H4 (cell line): ENCODE data around the gene RBP2. TPM values are rescaled to one million over a fixed set of nuclear protein-coding genes. Genes with fewer than 3 reads are reported as not detected.
A peak's percentile ranks its signal among the peaks of the same experiment; 100 is the strongest.
"Not testable (repeated sequence)": the region's sequence is repeated elsewhere in the genome, so short reads cannot be mapped to it uniquely, and the experiment has no call there.

ENCODE experiments used
- DNase-seq: peaks from one replicate; pipeline ENCODE4 v3.0.0-alpha.2; 2015; ENCODE audit warnings: low spot score
- total RNA-seq: library from RNA; depleted of rRNA; stranded (reverse); fragments of >200 nt; shearing (Covaris generic); gene quantifications from 2 replicates; pipeline ENCODE4 v1.2.3, GENCODE V29; 2014; rRNA removed

RBP2 gene
- total RNA-seq, 1 experiment from 2014 or later: not detected

DNA sequence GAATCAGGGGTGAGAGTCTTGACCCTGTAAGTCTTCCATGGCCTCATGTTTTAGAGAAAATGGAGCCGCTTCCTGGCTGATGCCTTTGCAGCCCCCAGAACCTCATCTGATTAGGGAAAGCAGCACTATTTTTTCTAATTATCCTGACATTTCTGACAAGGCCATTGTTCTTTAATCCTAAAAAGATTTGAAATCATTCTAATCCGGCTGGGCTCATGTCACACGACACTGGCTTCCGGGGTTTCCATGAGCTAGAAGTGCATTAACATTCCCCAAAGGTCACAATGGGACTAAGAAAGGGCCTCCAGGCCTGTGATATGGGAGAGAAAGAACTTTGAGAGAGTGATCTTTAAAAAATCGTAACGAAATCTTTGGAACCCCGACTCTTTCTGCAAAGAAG is 33.1 kb downstream of the RBP2 start:
- no peak for DNase-seq

DNA sequence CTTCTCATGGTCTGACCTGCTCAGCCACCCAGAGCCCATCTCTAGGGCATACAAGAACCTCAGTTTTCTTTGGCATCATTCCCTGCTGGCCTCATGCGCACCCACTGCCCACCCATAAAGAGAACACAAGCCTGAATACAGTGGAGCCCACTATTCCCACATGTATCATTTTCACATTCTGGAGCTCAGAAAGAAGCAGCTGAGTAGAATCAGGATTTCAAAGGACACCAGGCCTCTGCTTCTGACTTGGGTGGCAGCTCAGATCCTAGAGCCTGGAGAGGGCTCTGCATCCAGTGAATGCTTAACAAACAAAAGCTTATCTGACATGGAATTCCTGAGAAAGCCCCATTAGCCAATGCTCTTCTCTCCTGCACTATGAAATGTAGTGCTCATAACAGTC is 34.7 kb downstream of the RBP2 start:
- no peak for DNase-seq

DNA sequence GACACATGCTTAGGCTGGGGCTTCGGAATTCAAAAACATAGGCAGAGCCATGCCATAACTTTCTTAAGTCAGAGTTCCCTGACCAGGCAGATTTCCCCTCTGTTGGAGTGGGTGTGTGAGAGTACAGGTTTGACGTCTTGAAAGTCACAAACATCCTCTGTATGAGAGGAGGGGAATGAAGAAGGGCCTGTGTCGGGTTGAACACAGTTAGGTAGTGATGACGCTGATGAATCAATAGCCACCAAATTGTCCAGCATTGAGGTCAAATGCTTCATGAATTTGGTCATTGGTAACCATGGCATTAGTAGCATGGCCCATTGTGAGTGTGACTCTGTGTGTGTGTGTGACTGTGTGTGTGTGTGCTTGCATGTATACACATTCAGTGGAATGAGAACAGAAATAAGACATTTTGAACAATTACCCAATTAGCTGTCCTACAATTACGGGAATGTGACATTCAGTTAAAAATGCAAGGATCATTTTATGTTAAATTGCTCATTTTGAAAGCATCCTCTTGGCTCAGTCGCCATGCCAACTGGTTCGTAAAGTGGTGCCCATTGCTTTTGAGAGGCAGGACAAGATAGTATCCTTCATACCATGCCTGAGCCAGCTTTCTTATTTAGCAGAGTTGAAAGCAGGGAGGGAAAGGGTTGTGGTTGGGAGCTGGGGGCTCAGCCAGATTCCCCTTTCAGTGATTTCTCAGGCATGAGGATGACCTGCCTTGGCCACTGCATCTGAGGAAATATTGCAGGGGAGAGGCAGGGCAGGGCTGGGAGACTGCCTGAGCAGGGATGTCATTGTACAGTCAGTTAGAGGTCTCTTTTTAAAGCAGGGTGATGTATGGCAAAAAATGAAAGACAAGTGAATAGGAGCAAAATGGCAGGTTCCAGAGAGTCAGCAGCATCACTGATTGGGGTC is 35.4 kb downstream of the RBP2 start:
- no peak for DNase-seq

DNA sequence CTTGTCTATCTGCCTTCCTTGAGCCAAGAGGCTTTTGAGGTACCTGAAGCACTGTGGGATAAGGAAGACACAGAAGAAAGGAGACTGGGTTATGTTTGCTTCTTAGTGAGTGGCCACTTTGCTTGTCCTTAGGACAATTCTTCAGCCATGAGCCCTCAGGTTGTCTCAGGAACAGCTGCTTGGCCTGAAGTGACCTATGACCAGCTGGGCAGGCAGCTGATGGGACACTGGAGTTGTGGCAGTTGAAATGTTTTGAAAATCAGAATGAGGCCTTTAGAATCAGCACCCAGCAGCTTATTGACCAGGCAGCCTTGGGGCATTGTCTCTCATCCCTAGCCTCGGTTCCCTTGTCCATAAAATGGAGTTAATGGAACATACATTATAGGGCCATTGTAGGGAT is 37.0 kb downstream of the RBP2 start:
- DNase-seq: no peak

DNA sequence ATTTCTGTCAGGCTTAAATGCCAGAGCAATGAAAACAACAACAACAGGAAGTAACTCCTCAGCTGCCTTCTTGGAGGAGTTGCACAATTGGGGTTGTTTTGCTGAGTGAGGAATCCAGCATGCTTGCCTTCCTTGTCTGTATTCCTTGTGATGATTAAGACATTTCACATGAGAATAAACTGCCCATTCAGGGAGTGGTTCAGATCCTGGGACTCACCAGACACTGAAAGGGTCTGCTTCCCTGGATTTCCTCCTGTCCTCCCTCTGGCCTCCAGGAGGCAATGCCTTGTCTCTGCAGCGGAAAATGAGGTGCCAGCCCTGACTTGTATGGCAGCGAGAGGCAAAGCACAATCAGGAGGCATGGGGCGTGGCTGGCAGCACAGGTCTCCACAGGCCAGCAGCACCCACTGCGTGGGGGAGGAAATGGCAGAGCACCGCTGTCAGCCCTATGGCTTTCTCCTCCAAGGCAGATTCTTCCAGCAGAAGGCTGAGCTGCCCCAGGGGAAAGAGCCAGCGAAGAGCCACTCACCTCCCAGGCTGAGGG is 41.5 kb downstream of the RBP2 start:
- DNase-seq: peak; percentile 54

DNA sequence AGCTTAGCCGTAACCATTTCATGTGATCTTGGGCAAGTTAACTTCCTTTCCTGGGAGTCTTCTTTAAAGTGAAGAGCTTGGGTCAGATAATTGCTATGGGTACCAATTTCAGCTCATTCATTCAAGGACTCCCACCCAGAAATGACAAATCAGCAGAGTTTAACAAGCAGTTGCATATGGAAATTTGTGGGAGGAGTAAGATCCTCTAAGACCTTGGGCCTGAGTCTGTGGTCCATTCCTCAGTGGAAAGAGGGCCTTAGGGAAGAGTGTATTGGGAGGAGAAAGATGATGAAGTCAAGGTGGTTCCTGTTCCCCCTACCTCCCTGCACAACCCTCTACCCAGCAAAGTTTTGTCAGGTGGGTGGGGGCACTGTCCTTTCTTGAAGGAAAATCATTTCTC is 42.1 kb downstream of the RBP2 start:
- DNase-seq: no peak

DNA sequence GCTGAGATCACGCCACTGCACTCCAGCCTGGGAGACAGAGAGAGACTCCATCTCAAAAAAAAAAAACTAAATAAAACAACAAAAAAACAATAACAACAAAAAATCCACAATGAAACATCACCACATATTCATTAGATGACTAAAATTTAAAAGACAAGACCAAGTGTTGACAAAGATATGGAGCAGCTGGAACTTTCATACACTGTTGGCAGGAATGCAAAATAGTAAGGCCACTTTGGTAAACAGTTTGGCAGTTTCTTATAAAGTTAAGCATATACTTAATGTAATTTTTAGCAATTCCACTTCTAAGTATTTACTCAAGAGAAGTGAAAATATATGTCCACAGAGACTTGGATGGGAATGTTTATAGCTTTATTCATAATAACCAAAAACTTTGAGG is 43.2 kb downstream of the RBP2 start:
- DNase-seq: no peak

DNA sequence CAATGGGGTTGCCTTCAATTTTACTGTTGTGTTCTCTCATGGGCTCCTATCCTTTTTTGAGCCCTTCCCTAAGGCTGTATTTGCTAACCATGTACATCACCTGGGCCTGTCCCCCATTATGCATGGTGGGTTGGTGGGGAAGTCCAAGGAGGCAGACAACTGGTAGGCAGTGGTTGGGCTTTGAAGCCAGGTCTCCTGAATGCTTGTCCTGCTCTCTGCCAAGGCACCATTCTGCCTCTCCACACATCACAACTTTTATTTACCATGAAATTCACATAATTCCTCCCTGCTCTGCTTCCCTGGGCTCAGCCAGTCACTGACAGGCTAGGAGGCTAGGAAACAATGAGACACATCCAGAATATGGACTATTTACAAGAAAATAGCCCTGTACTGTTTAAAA is 45.8 kb downstream of the RBP2 start:
- no peak for DNase-seq

DNA sequence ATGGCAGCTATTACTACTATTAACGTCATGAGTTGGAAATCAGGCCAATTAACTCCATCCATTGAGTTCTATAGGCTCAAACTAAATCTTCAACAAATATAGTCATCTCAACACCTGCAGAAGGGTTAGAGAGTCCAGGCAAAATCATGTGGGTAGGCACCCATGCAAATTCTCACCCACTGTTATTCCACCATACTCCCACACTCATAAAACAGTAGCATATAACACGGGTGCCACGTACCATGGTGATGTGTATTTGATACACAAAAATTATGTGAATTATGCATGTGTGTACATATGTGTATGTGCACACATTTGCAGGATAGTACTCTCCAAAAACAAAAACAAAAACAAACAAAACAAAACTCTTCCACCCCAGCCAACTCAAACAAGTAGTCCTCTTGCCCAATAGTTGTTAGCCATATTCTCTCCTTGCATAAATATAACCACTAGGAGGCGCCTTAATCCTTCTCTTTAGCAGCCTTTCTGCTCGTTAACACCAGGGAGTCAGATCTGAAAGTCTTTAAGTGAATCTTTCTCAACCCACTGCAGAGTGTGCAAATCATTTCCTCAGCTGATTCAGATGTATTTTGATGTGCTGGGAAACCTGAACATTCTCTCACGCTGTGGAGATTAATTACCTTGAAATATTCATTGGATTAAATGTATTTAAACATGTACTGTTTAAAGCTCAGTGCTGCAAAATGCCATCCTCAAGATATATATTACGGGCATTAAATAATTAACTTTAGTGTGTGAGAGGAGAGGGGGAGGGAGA is 48.8 kb downstream of the RBP2 start:
- peak; percentile 77 for DNase-seq

DNA sequence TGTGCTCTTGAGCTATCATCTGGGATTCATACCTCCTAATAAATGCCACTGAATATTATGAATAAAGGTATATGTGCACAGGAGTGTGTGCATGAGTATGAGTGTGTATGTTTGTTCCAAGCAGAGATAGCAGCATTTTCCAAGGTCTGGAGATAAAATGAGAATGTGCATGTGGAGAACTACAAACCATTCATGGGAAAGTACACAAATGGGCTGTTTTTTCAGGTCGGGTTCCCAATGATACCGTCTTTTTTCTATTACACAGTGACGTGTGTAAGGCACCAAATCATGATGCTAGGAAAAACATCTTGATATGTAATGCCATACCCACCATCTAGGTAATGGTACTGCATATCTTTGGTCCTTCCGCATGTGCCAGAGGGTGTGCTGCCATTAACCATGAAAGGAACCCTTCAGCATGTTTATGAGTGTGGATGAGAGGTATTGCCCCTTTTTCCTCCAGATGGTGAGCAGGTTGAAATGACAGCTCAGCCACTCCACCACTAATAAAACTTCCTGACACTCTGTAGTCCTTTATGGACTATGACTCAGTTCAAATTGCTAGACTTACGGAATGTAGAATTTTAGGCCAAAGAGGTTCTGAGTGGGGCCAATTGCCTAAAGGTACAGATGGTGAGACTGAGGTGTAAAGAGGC is 50.4 kb downstream of the RBP2 start:
- DNase-seq: no peak

DNA sequence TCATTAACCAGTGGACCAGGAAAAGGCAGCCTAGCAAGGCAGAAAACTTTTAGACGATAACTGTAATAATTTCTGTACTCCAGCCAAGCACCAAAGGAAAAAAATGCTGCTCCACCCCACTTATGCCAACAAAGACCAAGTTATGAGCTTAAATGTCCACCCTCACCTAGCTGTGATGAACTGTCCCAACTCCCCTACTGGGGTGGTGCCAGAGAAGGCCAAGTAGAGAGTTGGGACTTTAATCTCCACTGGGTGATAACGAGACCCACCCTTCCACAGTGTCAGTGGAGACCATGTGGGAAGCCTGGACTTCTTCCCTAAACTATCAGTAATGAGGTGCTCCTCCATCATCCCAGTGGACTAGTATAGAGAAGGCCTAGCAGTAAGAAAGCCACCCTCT is 53.1 kb downstream of the RBP2 start:
- DNase-seq: no peak

DNA sequence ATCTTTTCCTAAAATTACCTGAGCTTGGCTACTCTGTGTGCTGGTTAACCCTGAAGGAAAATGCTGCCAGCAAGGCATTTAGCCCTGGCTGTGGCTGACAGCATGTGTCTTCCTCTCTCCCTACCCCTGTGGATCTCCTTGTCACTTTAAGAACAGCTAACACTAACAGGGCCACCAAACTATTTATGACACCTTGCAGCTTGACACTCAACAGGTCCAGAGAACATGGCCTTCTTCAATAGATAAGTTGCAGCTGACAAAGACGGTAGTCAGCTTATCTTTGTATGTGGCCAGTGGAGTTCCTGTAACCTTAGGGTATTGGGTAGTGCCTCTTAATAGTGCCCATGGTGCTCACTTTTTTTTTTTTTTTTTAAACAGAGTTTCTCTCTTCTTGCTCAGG is 54.9 kb downstream of the RBP2 start:
- no peak for DNase-seq

DNA sequence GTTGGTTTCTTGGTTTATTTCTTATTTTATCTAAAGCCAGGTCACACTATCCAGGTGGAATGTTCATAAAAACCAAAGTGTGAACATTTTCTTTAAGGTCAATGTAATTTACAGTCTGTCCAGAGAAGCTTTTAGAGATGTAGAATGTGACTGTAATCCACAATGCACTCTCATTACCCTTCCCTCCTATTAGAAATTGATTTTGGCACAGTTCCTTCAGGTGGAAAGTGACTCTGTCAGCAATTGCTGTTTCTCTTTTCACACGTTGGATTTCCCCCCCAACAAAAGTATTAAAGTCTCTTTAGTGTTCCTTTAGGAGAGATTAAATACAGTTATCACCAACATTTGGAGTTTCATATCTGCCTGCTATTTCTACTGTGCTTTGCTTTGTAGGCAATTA is 55.3 kb downstream of the RBP2 start:
- no peak for DNase-seq

DNA sequence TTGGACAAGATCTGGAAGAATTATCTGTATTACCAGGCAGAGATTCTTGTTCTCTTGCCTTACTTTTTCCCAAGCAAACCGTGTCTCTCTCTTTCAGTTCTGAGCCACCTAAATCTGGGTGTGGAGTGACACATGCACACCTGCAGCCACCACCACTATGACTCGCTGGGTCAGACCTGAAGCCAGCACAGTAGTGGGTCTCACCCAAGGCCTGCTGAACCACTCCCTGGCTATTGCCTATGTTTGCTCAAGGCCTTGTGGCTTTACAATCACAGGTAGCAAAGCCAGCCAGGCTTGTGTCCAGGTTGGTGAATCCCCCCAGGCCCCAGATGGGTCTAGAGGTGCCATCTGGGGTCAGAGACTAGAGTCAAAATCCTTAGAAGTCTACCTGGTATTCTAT is 58.2 kb downstream of the RBP2 start:
- DNase-seq: no peak

DNA sequence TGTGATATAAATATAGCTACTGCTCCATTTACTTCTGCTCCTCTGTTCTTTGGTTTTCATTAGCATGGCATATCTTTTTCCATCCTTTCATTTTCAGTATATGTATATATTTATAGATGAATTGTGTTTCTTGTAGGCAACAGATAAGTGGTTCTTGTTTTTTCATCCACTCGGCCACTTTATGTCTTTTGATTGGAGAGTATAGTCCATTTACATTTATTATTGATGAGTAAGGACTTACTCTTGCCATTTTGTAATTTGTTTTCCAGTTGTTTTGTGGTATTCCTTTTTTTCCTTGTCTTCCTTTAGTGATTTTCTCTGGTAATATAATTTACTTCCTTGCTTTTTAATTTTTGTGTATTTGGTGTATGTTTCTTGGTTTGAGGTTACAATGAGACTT is 60.0 kb downstream of the RBP2 start:
- DNase-seq: no peak

DNA sequence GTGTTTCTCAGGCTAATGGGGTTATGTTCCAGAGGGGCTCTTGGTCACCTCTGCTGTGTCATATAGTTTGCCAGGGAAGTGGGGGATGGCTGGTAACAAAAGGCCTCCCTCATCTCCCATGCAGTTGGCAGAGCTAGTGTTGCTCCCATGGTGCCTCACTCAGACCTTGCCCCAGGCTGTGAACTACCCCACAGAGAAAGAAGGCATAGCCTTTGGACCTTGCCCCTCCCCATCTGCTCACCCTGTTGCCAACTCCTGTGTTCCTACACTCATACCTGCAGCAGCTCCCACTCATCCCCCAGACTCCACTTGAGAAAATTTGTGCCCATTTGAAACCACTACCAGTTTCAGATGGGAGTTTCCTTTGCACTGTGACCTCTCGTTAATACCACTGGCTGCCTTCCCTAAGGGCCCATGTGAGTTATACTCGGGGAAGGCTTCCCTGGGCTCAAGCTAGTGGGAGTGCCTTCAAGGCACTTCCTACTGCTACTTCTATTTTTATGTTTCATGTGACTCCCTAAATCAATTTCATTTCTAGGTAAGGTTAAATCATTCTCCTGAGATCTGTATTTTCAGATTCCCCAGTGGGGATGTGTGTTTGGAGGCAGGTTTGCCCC is 61.6 kb downstream of the RBP2 start:
- no peak for DNase-seq

DNA sequence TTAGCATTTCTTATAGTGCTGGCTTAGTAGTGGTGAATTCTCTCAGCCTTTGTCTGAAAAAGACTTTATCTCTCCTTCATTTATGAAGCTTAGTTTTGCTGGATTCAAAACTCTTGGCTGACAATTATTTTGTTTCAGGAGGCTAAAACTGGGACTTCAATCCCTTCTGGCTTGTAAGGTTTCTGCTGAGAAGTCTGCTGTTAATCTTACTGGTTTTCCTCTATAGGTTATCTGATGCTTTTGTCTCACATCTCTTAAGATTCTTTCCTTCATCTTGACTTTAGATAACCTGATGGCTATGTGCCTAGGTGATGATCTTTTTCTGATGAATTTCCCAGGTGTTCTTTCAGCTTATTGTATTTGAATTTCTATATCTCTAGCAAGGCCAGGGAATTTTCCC is 63.4 kb downstream of the RBP2 start:
- not testable (repeated sequence) for DNase-seq

Other genes with a start within 250 kb of the RBP2 start
- 105 and 109 TPM in 2 replicates for gene MRPS22, start 132.5 kb downstream of the RBP2 start, total RNA-seq
- 246 and 249 TPM in 2 replicates for gene COPB2, start 86.9 kb downstream of the RBP2 start, total RNA-seq
- 4.8 TPM in 1 of 2 replicates, not detected in the other for gene RBP1, start 63.2 kb upstream of the RBP2 start, total RNA-seq
- gene NMNAT3, start 201.5 kb upstream of the RBP2 start, total RNA-seq: not detected in 2 replicates